ENCODE measurements around the gene LIFR. TPM values are rescaled to one million over a fixed set of nuclear protein-coding genes. Genes with fewer than 3 reads are reported as not detected.
A peak's percentile ranks its signal among the peaks of the same experiment; 100 is the strongest.
"Not testable (repeated sequence)": the region's sequence is repeated elsewhere in the genome, so short reads cannot be mapped to it uniquely, and the experiment has no call there.

The LIFR gene
- total RNA-seq, 1 experiment from 2014 or later, result 22.0 TPM

DNA sequence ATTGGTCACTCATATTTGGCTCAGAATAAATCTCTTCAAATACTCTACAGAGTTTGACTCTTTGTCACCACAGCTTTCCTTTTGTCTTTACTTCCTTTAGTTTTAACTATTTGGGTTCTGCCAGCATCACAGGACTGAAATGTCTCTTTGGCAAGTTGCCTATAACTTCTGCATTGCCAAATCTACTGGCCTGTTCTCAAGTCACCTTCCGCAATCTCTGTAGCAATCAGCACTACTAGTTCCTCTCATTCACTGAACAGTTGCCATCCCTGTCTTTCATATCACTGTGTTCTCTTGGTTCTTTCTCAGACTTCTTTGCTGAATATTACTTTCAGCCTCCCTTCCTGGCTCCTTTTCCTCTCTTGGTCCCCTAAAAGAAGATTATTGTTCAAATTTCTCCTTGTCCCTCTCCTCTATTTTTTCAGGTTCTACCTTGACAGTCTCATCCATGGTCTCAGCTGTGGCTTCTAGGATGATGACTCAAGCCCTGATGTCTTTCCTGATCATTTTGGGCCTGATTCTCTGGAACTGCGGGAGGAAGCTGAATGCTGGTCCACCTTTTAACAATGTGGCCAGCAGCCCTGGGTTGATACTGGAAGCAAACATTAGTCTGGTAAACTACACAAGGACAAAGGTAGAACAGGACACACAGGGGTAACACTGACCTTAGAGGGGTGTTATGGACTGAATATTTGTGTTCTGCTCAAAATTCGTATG lies 44.0 kb upstream of the LIFR start:
- Histone ChIP-seq H3K4me2 (peak overlapping the region; percentile 32; the same call in 1 of the 2 replicates), H3F3A (ENCODE audit: insufficient read depth, low read depth) (peaks cover 32% of the 10 kb centered on the region), H3K27me3 (ENCODE audit: insufficient read depth, low read depth) (no peaks in the 10 kb centered on the region), H3K4me1 (replicated peaks; ENCODE audit: insufficient read depth) (peaks cover 66% of the 10 kb centered on the region), H2AFZ (no peak overlapping the region), H3K27ac (no peak overlapping the region), H3K36me3 (ENCODE audit: low read depth) (no peaks in the 10 kb centered on the region), H3K4me3 (no peak overlapping the region), H4K20me1 (ENCODE audit: insufficient read depth) (no peaks in the 10 kb centered on the region), H3K9me3 (ENCODE audit: insufficient read depth, low read depth) (peaks cover 5% of the 10 kb centered on the region; the same call in 1 of the 2 replicates), H3K9me2 (ENCODE audit: insufficient read depth) (no peaks in the 10 kb centered on the region), H3K79me2 (ENCODE audit: low read depth) (no peaks in the 10 kb centered on the region)
- no peak for TF ChIP-seq EZH2 (IDR thresholded peaks at IDR 0.05; ENCODE audit: low read depth)
- TF ChIP-seq, protein P1, sequence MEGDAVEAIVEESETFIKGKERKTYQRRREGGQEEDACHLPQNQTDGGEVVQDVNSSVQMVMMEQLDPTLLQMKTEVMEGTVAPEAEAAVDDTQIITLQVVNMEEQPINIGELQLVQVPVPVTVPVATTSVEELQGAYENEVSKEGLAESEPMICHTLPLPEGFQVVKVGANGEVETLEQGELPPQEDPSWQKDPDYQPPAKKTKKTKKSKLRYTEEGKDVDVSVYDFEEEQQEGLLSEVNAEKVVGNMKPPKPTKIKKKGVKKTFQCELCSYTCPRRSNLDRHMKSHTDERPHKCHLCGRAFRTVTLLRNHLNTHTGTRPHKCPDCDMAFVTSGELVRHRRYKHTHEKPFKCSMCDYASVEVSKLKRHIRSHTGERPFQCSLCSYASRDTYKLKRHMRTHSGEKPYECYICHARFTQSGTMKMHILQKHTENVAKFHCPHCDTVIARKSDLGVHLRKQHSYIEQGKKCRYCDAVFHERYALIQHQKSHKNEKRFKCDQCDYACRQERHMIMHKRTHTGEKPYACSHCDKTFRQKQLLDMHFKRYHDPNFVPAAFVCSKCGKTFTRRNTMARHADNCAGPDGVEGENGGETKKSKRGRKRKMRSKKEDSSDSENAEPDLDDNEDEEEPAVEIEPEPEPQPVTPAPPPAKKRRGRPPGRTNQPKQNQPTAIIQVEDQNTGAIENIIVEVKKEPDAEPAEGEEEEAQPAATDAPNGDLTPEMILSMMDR (conservative IDR thresholded peaks at IDR 0.05), result no peak
- intact Hi-C loops (cut with micrococcal nuclease; ENCODE audit: unreplicated experiment), result no loop called here
- no TSS peak for BruUV-seq (replicated peaks)
- DNase-seq, result peak in 1 of 2 experiments; percentile 52
- POLR2A ChIA-PET (ENCODE audit: unreplicated experiment), result no interaction called here
- CTCF ChIA-PET, result interaction anchor here (0.7 to 1.3 kb wide), 2 partner anchors 14 to 158 kb away, joined by 3 read pairs; no protein-coding TSS in a partner anchor

DNA sequence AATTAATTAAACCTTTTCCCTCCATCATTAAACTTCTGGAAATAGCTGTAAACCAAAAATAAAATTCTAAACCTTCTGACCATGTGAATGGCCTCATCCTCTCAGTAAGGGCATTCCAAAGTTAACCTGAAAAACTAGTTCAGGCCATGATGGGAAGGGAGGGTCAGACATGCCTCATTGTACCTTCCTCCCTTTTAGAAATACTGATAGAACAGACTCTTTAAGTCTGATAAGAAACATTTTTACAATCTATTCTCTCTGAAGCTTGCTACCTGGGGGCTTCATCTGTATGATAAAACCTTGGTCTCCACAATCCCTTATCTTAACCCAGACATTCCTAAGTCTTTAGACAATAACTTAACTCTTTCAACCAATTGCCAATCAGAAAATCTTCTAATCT lies 43.3 kb upstream of the LIFR start:
- H3K4me1 ChIP-seq (replicated peaks; ENCODE audit: insufficient read depth), result peaks cover 73% of the 10 kb centered on the region
- not testable (repeated sequence) for H3K27me3 ChIP-seq (ENCODE audit: insufficient read depth, low read depth); H3K9me3 ChIP-seq (ENCODE audit: insufficient read depth, low read depth); H4K20me1 ChIP-seq (ENCODE audit: insufficient read depth); BruUV-seq (replicated peaks); H2AFZ ChIP-seq; H3K4me3 ChIP-seq; H3K36me3 ChIP-seq (ENCODE audit: low read depth); H3K9me2 ChIP-seq (ENCODE audit: insufficient read depth); H3K79me2 ChIP-seq (ENCODE audit: low read depth)
- H3K4me2 ChIP-seq, result peak overlapping the region; percentile 32
- POLR2A ChIA-PET (ENCODE audit: unreplicated experiment), result interaction anchor here (1.1 kb wide), 1 partner anchor 37 kb away, joined by 3 read pairs; no protein-coding TSS in a partner anchor
- intact Hi-C loops (cut with micrococcal nuclease; ENCODE audit: unreplicated experiment), result loop anchor here (1.0 to 5.0 kb wide), 10 partner anchors 8 to 503 kb away; partner anchors contain the start of gene OSMR
- CTCF ChIA-PET, result interaction anchor here (0.6 to 1.9 kb wide), 4 partner anchors 7 to 271 kb away, joined by 3 to 13 read pairs (median 4); no protein-coding TSS in a partner anchor
- peak overlapping the region; percentile 38; the same call in 1 of the 2 replicates for H3K27ac ChIP-seq
- H3F3A ChIP-seq (ENCODE audit: insufficient read depth, low read depth), result peaks cover 33% of the 10 kb centered on the region
- peak in 1 of 2 experiments; percentile 43 for DNase-seq

DNA sequence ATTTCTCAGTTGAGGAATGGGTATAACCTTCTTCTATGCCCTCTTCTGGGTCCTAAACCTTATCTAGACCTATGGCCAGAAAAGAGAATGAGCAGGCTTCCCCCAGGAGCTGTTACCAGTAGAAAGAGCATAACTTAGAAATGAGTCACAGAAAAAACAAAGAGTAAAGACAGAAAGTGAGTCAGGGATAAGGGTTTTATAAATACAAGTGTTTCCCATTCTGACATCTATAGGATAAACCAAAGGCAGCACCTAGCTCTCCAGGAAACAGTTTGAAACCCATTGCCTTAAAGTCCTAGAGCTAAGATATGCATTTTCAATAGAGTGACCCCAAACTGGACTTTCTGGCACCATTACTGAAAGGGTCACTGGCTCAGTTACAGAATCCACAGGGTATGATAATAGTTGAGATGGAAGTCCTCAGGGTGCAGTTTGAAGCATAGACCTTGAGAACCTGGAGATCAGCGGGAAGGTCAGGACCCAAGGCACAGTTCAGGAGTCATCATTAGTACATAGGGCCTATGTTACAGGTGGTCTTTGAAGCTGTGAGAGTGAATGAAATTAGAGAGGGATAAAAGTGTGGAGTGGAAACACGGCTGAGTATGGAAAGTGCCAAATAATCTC lies 42.7 kb upstream of the LIFR start:
- peak overlapping the region; percentile 38 for H3K27ac ChIP-seq
- H2AFZ ChIP-seq, result no peak overlapping the region
- H3K9me3 ChIP-seq (ENCODE audit: insufficient read depth, low read depth), result peaks cover 5% of the 10 kb centered on the region; the same call in 1 of the 2 replicates
- POLR2A ChIA-PET (ENCODE audit: unreplicated experiment), result interaction anchor here (0.6 to 1.1 kb wide), 5 partner anchors 9 to 476 kb away, joined by 3 to 8 read pairs (median 6); no protein-coding TSS in a partner anchor
- CTCF ChIA-PET, result interaction anchor here (0.6 to 1.9 kb wide), 7 partner anchors 8 to 184 kb away, joined by 3 to 13 read pairs (median 3); no protein-coding TSS in a partner anchor
- BruUV-seq (replicated peaks), result no TSS peak
- H3K4me2 ChIP-seq, result peak overlapping the region; percentile 32
- TF ChIP-seq, protein P1 (conservative IDR thresholded peaks at IDR 0.05), result no peak
- TF ChIP-seq EZH2 (IDR thresholded peaks at IDR 0.05; ENCODE audit: low read depth), result no peak
- intact Hi-C loops (cut with micrococcal nuclease; ENCODE audit: unreplicated experiment), result loop anchor here (1.0 to 5.0 kb wide), 10 partner anchors 8 to 503 kb away; partner anchors contain the start of gene OSMR
- H3K79me2 ChIP-seq (ENCODE audit: low read depth), result no peaks in the 10 kb centered on the region
- H3K4me3 ChIP-seq, result no peak overlapping the region
- H3K36me3 ChIP-seq (ENCODE audit: low read depth), result no peaks in the 10 kb centered on the region
- peak; percentile 60 to 80 for DNase-seq
- H3K9me2 ChIP-seq (ENCODE audit: insufficient read depth), result no peaks in the 10 kb centered on the region
- H3K27me3 ChIP-seq (ENCODE audit: insufficient read depth, low read depth), result no peaks in the 10 kb centered on the region
- H4K20me1 ChIP-seq (ENCODE audit: insufficient read depth), result no peaks in the 10 kb centered on the region
- H3F3A ChIP-seq (ENCODE audit: insufficient read depth, low read depth), result peaks cover 33% of the 10 kb centered on the region
- H3K4me1 ChIP-seq (replicated peaks; ENCODE audit: insufficient read depth), result peaks cover 76% of the 10 kb centered on the region

All from PC-9 (cell line).